Activated T-helper 2 cell treated with anti-CD3 and anti-CD28 coated beads, Interferon-gamma antibody, Interleukin-2, Interleukin-4, amounts not matched to agents 10 μg/mL and 5 μg/mL and 100 μg/mL, durations not matched to agents 14 hours and 24 hours and 36 hours (primary cell): ENCODE results near the gene ZNF367. TPM values are rescaled to one million over a fixed set of nuclear protein-coding genes. Genes with fewer than 3 reads are reported as not detected.

Source experiments
- DNase-seq: peaks from one replicate; pipeline ENCODE4 v3.0.0; 2021; ENCODE audit warnings: low spot score
- H3K27ac Mint-ChIP-seq: one replicate; pipeline ENCODE4 v1.8.0; 2021; ENCODE audit warnings: mixed read lengths
- H3K27me3 Mint-ChIP-seq: one replicate; pipeline ENCODE4 v1.8.0; 2021; ENCODE audit warnings: low read depth, mixed read lengths
- H3K36me3 Mint-ChIP-seq: one replicate; pipeline ENCODE4 v1.8.0; 2021; ENCODE audit warnings: low read depth, mixed read lengths
- H3K4me1 Mint-ChIP-seq: one replicate; pipeline ENCODE4 v1.8.0; 2021; ENCODE audit warnings: low read depth, mixed read lengths
- H3K4me3 Mint-ChIP-seq: one replicate; pipeline ENCODE4 v1.8.0; 2021; ENCODE audit warnings: low read depth, mild to moderate bottlenecking, moderate library complexity, mixed read lengths
- H3K9me3 Mint-ChIP-seq: one replicate; pipeline ENCODE4 v1.8.0; 2021; ENCODE audit warnings: mixed read lengths
- intact Hi-C: fragments of 100-400 bp; cut with micrococcal nuclease; formaldehyde crosslinking; loops from one replicate; pipeline ENCODE4 v1.15.1; 2023
- total RNA-seq: library from RNA; stranded (reverse); gene quantifications from 2 replicates; pipeline ENCODE4 v1.2.3, GENCODE V29; 2022

The ZNF367 gene
- total RNA-seq, 1 donor from 2014 or later = 19.6 TPM

DNA sequence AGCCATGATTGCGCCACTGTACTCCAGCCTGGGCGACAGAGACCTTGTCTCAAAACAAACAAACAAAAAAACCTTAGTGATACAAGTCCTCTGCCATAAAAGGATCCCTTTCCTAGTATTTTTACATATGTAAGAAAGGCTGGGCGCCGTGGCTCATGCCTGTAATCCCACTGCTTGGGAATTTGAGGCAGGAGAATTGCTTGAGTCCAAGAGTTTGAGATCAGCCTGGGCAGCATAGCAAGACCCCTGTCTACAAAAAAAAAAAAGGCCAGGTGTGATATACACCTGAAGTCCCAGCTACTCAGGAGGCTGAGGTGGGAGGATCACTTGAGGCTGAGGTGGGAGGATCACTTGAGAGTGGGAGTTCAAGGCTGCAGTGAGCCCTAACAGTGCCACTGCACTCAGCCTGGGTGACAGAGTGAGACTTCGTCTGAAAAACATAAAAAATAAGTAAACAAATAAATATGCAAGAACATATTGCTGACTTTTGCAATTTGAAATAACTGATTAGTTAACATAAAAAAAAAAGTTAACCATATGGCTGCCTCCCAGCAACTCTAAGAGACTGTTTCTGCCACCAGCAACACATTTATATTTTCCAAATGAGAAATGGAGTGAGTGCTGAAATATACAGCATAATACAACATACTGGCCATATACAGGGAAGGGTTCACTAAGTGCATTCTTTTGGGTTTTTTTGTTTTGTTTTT, 6.9 kb downstream of the ZNF367 start:
- H3K4me1 Mint-ChIP-seq = peaks cover 43% of the 10 kb centered on the region
- no peak overlapping the region for H3K4me3 Mint-ChIP-seq
- DNase-seq = no peak
- no peaks in the 10 kb centered on the region for H3K9me3 Mint-ChIP-seq
- no peaks in the 10 kb centered on the region for H3K27me3 Mint-ChIP-seq
- no peak overlapping the region for H3K27ac Mint-ChIP-seq
- intact Hi-C loops = loop anchor here (10.0 kb wide), 3 partner anchors 444 to 1224 kb away; partner anchors contain the start of genes ERCC6L2, NCBP1, TSTD2 and ZNF782
- H3K36me3 Mint-ChIP-seq = peaks cover 42% of the 10 kb centered on the region

GRCh38 chr9:96408409-96409280, 9.5 kb downstream of the ZNF367 start:
- H3K36me3 Mint-ChIP-seq = peaks cover 45% of the 10 kb centered on the region
- H3K27me3 Mint-ChIP-seq = no peaks in the 10 kb centered on the region
- H3K4me3 Mint-ChIP-seq = no peak overlapping the region
- intact Hi-C loops = no loop called here
- no peak for DNase-seq
- H3K4me1 Mint-ChIP-seq = peaks cover 42% of the 10 kb centered on the region
- no peaks in the 10 kb centered on the region for H3K9me3 Mint-ChIP-seq
- peak overlapping the region; percentile 57 for H3K27ac Mint-ChIP-seq

DNA sequence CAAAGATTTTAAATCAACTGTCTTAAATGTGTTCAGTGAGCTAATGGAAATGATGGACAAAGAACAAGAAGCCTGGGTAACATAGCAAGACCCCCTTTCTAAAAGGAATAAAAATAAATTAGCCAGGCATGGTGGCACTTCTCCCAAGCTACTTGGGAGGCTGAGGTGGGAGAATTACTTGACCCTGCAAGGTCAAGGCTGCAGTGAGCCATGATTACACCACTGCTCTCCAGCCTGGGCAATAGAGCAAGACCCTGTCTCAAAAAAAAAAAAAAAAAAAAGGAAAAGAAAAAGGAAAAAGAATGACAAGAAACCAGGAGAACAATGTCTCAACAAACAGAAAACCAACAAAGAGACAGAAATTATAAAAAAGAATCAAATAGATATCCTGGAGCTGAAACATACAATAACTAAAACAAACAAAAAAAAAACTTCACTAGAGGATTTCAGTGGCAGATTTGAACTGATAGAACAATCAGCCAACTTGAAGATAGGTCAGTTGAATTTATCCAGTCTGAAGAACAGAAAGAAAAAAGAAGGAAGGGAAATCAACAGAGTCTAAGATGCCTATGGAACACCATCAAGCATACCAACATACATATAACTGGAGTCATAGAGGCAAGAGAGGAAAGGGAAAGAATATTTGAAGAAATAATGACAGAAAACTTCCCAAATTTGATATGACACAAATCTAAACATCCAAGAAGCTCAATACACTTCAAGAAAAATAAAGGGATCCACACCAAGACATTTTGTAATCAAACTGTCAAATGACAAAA, 17.8 kb downstream of the ZNF367 start:
- peak overlapping the region; percentile 63 for H3K27ac Mint-ChIP-seq
- H3K4me3 Mint-ChIP-seq = peak overlapping the region; percentile 20
- no peaks in the 10 kb centered on the region for H3K27me3 Mint-ChIP-seq
- H3K4me1 Mint-ChIP-seq = peaks cover 35% of the 10 kb centered on the region
- DNase-seq = no peak
- H3K36me3 Mint-ChIP-seq = peaks cover 63% of the 10 kb centered on the region
- intact Hi-C loops = no loop called here
- H3K9me3 Mint-ChIP-seq = peaks cover 14% of the 10 kb centered on the region

- Mint-ChIP-seq H3K36me3 (peaks cover 66% of the 10 kb centered on the region), H3K9me3 (peaks cover 14% of the 10 kb centered on the region), H3K4me3 (peak overlapping the region; percentile 26), H3K27me3 (no peaks in the 10 kb centered on the region), H3K27ac (peak overlapping the region; percentile 63), H3K4me1 (peaks cover 34% of the 10 kb centered on the region)
- no peak for DNase-seq
- intact Hi-C loops = no loop called here
These were observed 18.9 kb downstream of the ZNF367 start for GRCh38 chr9:96399325-96399633.

DNA sequence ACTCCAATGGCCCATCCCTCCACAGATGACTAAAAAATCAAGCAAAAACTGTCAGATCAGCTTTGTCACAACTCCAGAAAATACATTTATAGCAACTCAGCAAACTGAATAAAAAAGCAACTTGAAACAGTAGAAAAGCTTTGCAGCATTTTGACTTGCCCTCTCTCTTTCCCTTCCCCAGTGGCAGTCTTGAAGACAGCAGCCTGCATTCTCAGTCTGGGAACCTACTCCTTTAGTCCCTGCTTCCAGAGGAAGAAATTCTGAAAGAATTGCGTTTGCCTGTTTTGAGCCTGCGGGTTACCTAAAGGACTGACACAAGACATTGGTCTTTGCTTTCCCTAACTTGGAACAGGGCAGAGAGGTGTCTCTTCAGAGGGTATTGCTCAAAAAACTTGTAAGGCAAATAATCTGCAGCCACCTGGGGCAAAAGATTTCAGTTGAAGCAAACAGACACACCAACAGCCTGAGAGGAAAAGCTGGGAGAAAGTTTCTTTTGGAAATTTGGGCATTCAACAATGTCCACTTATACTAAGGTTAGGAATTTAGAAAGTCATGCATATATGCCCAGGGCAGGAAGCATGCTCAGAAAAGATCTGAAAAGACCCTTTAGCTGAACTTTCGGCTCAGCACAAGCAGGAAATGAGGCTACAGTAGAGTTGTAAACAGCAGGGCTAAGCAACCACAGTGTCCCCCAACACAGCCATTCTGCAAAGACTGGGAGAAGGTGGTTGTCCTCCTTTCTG, 19.4 kb downstream of the ZNF367 start:
- H3K27me3 Mint-ChIP-seq = no peaks in the 10 kb centered on the region
- intact Hi-C loops = no loop called here
- no peak for DNase-seq
- peak overlapping the region; percentile 63 for H3K27ac Mint-ChIP-seq
- H3K4me3 Mint-ChIP-seq = peak overlapping the region; percentile 26
- peaks cover 14% of the 10 kb centered on the region for H3K9me3 Mint-ChIP-seq
- H3K4me1 Mint-ChIP-seq = peaks cover 33% of the 10 kb centered on the region
- peaks cover 67% of the 10 kb centered on the region for H3K36me3 Mint-ChIP-seq

GRCh38 chr9:96395964-96396363, 22.2 kb downstream of the ZNF367 start:
- no peaks in the 10 kb centered on the region for H3K27me3 Mint-ChIP-seq
- no peak overlapping the region for H3K4me3 Mint-ChIP-seq
- DNase-seq = no peak
- H3K4me1 Mint-ChIP-seq = peaks cover 27% of the 10 kb centered on the region
- intact Hi-C loops = no loop called here
- H3K27ac Mint-ChIP-seq = no peak overlapping the region
- peaks cover 70% of the 10 kb centered on the region for H3K36me3 Mint-ChIP-seq
- peaks cover 13% of the 10 kb centered on the region for H3K9me3 Mint-ChIP-seq

DNA sequence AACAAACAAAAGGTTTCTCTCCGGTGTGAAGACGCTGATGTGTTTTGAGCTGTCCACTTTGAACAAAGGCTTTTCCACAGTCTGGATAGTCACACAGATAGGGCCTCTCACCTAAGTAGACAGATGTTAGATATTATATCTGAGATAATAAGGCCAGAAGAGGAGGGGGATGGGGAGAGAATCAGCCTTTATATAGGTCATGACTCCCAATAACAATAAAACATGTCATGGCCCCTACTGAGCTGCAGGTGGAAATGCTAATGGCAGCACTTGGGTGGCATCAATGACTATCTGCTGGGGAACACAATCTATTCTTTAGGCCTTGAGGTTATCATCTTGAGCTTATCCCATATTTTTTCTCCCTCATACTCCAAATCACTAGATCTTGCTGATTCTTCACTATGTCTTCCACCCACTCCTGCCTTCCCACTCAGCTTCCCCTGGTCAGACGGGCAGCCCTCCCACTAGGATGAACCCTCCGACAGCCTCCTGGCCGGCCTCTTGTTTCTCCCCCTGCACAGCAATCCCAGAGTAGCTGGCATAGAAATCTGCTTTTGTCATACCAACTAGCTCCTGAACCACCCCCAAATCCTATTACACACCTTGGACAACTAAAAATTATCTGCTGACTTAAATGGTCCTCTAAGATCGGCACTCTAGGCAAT, 23.2 kb downstream of the ZNF367 start:
- Mint-ChIP-seq H3K4me1 (peaks cover 20% of the 10 kb centered on the region), H3K36me3 (peaks cover 70% of the 10 kb centered on the region), H3K27me3 (no peaks in the 10 kb centered on the region), H3K9me3 (peaks cover 3% of the 10 kb centered on the region), H3K27ac (no peak overlapping the region), H3K4me3 (no peak overlapping the region)
- intact Hi-C loops = no loop called here
- no peak for DNase-seq

DNA sequence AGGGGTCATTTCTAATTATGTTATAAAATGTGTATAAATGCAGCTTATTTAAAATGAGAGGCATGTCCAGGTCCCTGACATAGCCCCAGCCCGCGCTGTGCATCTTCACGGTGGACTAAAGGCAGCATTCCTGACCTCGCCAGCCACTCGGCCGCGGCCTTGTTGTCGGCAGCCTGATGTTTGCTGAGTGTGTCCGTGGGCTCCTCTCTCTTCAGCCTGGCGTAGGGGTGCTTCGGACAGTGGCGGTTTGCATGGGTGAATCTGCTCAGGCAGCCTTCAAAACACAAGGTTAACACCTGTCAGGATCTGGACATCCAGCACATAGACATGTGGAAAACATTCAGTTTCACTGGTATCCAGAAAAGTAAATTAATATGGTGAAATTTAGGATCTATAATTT, 25.9 kb downstream of the ZNF367 start:
- Mint-ChIP-seq H3K27ac (no peak overlapping the region), H3K4me1 (peaks cover 3% of the 10 kb centered on the region), H3K9me3 (no peaks in the 10 kb centered on the region), H3K27me3 (no peaks in the 10 kb centered on the region), H3K36me3 (peaks cover 69% of the 10 kb centered on the region), H3K4me3 (no peak overlapping the region)
- DNase-seq = no peak
- intact Hi-C loops = no loop called here

DNA sequence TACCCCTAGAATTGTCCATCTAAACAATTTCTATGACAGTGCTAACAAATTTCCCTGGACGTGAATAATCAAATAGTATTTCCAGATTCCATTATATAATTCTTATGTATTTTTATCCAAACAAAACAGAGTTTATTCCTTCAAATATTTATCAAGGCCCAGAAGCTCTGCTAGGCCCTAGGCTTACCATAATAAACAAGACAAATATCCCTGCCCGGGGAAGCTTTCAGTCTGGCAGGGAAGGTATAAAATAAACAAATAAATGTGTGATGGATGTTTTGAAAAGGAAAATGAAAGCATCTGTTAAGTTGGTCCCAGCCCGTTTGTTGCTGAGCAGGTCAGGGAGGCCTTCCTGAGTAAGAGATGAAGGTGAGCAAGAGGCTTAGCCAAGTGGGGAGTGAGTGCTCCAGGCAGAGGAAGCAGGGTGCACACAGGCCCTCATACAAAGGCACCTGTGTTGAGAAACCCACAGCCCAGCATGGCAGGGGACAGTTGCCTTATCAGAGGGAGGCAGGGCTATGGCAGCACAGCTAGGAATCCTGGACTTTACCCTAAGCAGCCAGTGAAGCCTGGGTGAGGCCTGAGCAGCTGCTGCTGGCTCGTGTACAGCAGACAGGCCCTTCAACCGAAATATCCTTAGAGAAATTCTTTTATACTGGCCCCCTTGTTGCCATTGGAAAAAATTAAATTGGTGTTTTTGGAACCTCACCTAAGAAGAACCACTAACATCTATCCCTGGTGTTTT, 27.0 kb downstream of the ZNF367 start:
- no peaks in the 10 kb centered on the region for H3K27me3 Mint-ChIP-seq
- H3K4me3 Mint-ChIP-seq = no peak overlapping the region
- H3K27ac Mint-ChIP-seq = no peak overlapping the region
- intact Hi-C loops = no loop called here
- H3K9me3 Mint-ChIP-seq = no peaks in the 10 kb centered on the region
- no peak for DNase-seq
- peaks cover 6% of the 10 kb centered on the region for H3K4me1 Mint-ChIP-seq
- H3K36me3 Mint-ChIP-seq = peaks cover 75% of the 10 kb centered on the region

DNA sequence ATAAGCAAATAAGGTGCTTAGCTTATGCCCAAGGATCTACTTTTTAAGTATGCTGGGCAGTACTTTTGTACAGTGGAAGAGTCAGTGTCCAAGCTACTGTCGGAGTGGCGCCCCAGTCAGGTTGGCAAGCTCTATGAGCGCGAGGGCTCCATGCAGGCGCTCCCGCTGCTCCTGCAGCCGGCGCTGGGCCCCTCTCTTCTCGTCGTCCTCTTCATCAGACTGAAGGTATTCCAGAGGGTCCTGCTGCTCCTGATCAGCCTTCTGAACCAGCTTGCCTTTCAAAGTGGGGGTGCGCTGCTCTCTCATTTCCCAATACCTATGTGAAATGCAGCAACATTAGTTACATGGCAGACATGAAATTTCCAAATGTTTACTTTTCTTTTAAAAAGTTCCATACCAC, 30.0 kb downstream of the ZNF367 start:
- Mint-ChIP-seq H3K9me3 (no peaks in the 10 kb centered on the region), H3K36me3 (peaks cover 74% of the 10 kb centered on the region), H3K4me3 (no peak overlapping the region), H3K27ac (no peak overlapping the region), H3K27me3 (no peaks in the 10 kb centered on the region), H3K4me1 (peaks cover 11% of the 10 kb centered on the region)
- no peak for DNase-seq
- intact Hi-C loops = no loop called here

DNA sequence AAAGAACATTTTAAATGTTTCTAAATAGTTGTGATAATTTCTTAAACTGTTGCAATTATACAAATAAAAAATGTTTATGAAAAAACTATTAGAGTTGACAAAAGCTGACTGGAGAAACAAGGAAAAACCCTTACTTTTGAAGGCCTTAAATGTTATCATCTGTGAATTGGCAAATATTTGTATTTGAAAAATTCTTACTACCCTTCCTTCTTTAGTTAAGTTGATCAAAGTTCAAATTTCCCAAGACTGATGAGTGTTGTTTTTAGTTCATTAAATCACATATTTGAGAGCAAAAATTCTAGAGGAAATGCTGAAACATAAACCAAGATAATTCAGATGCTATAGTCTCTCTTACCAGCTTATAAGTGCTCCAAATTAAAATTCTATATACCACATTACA, 32.0 kb downstream of the ZNF367 start:
- no peaks in the 10 kb centered on the region for H3K9me3 Mint-ChIP-seq
- intact Hi-C loops = no loop called here
- no peak for DNase-seq
- H3K4me1 Mint-ChIP-seq = peaks cover 13% of the 10 kb centered on the region
- H3K27me3 Mint-ChIP-seq = no peaks in the 10 kb centered on the region
- no peak overlapping the region for H3K27ac Mint-ChIP-seq
- H3K36me3 Mint-ChIP-seq = peaks cover 69% of the 10 kb centered on the region
- no peak overlapping the region for H3K4me3 Mint-ChIP-seq
